Left lung (tissue), 10 donors: ENCODE measurements around the gene MEGF9. TPM values are rescaled to one million over a fixed set of nuclear protein-coding genes. Genes with fewer than 3 reads are reported as not detected.
A peak's percentile ranks its signal among the peaks of the same experiment; 100 is the strongest.

ENCODE experiments used
- ATAC-seq: fragments of 200-7000 bp; cut with Tn5 transposase; one replicate; pipeline ENCODE4 v1.9.1; 2020; ENCODE audit warnings: moderate library complexity
- DNase-seq, 4 donors: peaks; one replicate each; pipeline ENCODE4 v3.0.0-alpha.2; 2013 to 2020
- H3K27ac ChIP-seq, 2 donors: fragments of 200-600 bp; sonication (generic) in 1 of 2; one replicate each; pipeline versions ENCODE4 v1.5.0 to v1.8.0; 2020 to 2021
- H3K27me3 ChIP-seq, 2 donors: fragments of 200-600 bp; sonication (generic) in 1 of 2; one replicate each; pipeline versions ENCODE4 v1.5.0 to v1.8.0; 2020 to 2021
- H3K36me3 ChIP-seq, 2 donors: fragments of 200-600 bp; sonication (generic) in 1 of 2; one replicate each; pipeline versions ENCODE4 v1.5.0 to v1.8.0; 2020 to 2021
- H3K4me1 ChIP-seq, 2 donors: fragments of 200-600 bp; one replicate each; pipeline ENCODE4 v1.8.0; 2021
- H3K4me3 ChIP-seq, 2 donors: fragments of 200-600 bp; sonication (generic) in 1 of 2; one replicate each; pipeline versions ENCODE4 v1.5.0 to v1.8.0; 2020 to 2021; ENCODE audit warnings: mild to moderate bottlenecking in 1 of 2
- H3K9me3 ChIP-seq, 2 donors: fragments of 200-600 bp; sonication (generic) in 1 of 2; one replicate each; pipeline versions ENCODE4 v1.5.0 to v1.8.0; 2020 to 2021
- CTCF ChIP-seq, 2 donors: fragments of 200-600 bp; sonication (generic) in 1 of 2; IDR thresholded peaks; one replicate each; pipeline versions ENCODE4 v1.5.0 to v1.8.0; 2021; ENCODE audit warnings: antibody characterized with exemption in 2 of 2
- intact Hi-C, 2 donors: fragments of 100-400 bp; cut with DNase I; formaldehyde crosslinking; loops; one replicate each; pipeline versions ENCODE4 v1.11.2 to v1.14.2; 2022
- polyA plus RNA-seq, 6 donors: library from polyadenylated mRNA; unstranded; fragments of 120-200 nt; gene quantifications; one replicate each; pipeline ENCODE4 v1.2.1, GENCODE V29; 2013; ENCODE audit not compliant: insufficient read length in 6 of 6
- total RNA-seq, 2 donors: library from RNA; stranded (reverse); fragmentation: NEBNext Ultra II Directional; extraction: Animal tissue kit (Norgen Biotek cat#: 25700); gene quantifications; one replicate each; pipeline ENCODE4 v1.2.1, GENCODE V29; 2021
- donor health status: DM: no; HTN: yes; CAD: no.
- donor health status: DM: no; HTN: no; CAD: no.

The MEGF9 gene
- total and polyA plus RNA-seq, 8 donors, result 13.8 to 103 (median 15.3) TPM

- DNase-seq (no peak), ATAC-seq (no peak)
- TF ChIP-seq CTCF (IDR thresholded peaks at IDR 0.05), result no peak
- Histone ChIP-seq H3K9me3 (no peaks in the 10 kb centered on the region), H3K27me3 (no peaks in the 10 kb centered on the region), H3K4me1 (peaks cover 3 to 89% of the 10 kb centered on the region in 2 donors), H3K36me3 (no peaks in the 10 kb centered on the region), H3K27ac (peak overlapping the region in 1 of 2 donors; percentile 72), H3K4me3 (no peak overlapping the region)
- intact Hi-C loops, result no loop called here
Observed at GRCh38 chr9:120693700-120694008, 20.6 kb downstream of the MEGF9 start.

GRCh38 chr9:120692901-120693699, 21.2 kb downstream of the MEGF9 start:
- ATAC-seq (peak; percentile 58), DNase-seq (peak in 1 of 4 donors; percentile 54)
- Histone ChIP-seq H3K4me1 (peaks cover 3 to 84% of the 10 kb centered on the region in 2 donors), H3K4me3 (no peak overlapping the region), H3K36me3 (no peaks in the 10 kb centered on the region), H3K27me3 (no peaks in the 10 kb centered on the region), H3K27ac (peak overlapping the region in 1 of 2 donors; percentile 72), H3K9me3 (no peaks in the 10 kb centered on the region)
- intact Hi-C loops, result no loop called here
- TF ChIP-seq CTCF (IDR thresholded peaks at IDR 0.05), result no peak

GRCh38 chr9:120690372-120690771, 23.9 kb downstream of the MEGF9 start:
- no peak overlapping the region for H3K27ac ChIP-seq
- no peak for TF ChIP-seq CTCF (IDR thresholded peaks at IDR 0.05)
- no peaks in the 10 kb centered on the region for H3K9me3 ChIP-seq
- no peaks in the 10 kb centered on the region for H3K27me3 ChIP-seq
- peaks cover 3 to 74% of the 10 kb centered on the region in 2 donors for H3K4me1 ChIP-seq
- no peak overlapping the region for H3K4me3 ChIP-seq
- H3K36me3 ChIP-seq, result no peaks in the 10 kb centered on the region
- DNase-seq (no peak), ATAC-seq (no peak)
- intact Hi-C loops, result no loop called here

GRCh38 chr9:120689860-120690259, 24.4 kb downstream of the MEGF9 start:
- H3K4me1 ChIP-seq, result peaks cover 8 to 75% of the 10 kb centered on the region in 2 donors
- H3K27ac ChIP-seq, result no peak overlapping the region
- no peaks in the 10 kb centered on the region for H3K36me3 ChIP-seq
- ATAC-seq, result no peak
- no peaks in the 10 kb centered on the region for H3K9me3 ChIP-seq
- intact Hi-C loops, result no loop called here
- DNase-seq, result no peak
- TF ChIP-seq CTCF (IDR thresholded peaks at IDR 0.05), result no peak
- no peak overlapping the region for H3K4me3 ChIP-seq
- no peaks in the 10 kb centered on the region for H3K27me3 ChIP-seq

- intact Hi-C loops, result no loop called here
- no peak overlapping the region for H3K27ac ChIP-seq
- DNase-seq, result no peak
- no peaks in the 10 kb centered on the region for H3K9me3 ChIP-seq
- H3K4me1 ChIP-seq, result peaks cover 9 to 75% of the 10 kb centered on the region in 2 donors
- ATAC-seq, result no peak
- no peaks in the 10 kb centered on the region for H3K36me3 ChIP-seq
- H3K27me3 ChIP-seq, result no peaks in the 10 kb centered on the region
- TF ChIP-seq CTCF (IDR thresholded peaks at IDR 0.05), result no peak
- H3K4me3 ChIP-seq, result no peak overlapping the region
Observed at GRCh38 chr9:120688758-120689157, 25.5 kb downstream of the MEGF9 start.
